ENCODE results near the gene AUH. TPM values are rescaled to one million over a fixed set of nuclear protein-coding genes. Genes with fewer than 3 reads are reported as not detected.

Gene AUH
- total RNA-seq, 2 experiments from 2014 or later: 30.4 to 30.8 TPM

GRCh38 chr9:91354881-91355280, 6.8 kb downstream of the AUH start:
- no peak for DNase-seq
- H3K36me3 Mint-ChIP-seq (ENCODE audit: low read depth): peaks cover 67% of the 10 kb centered on the region
- H3K27me3 Mint-ChIP-seq: no peaks in the 10 kb centered on the region
- H3K9me3 Mint-ChIP-seq (ENCODE audit: low read depth): no peaks in the 10 kb centered on the region
- peaks cover 59% of the 10 kb centered on the region for H3K4me1 Mint-ChIP-seq
- ATAC-seq: no peak
- intact Hi-C loops (cut with DNase I, micrococcal nuclease): loop anchor here in 1 of 2 experiments (5.0 kb wide), 1 partner anchor 357 kb away; no protein-coding TSS in a partner anchor
- ChIA-PET POLR2A (interaction anchor here (0.6 kb wide), 1 partner anchor 190 kb away, joined by 7 read pairs; no protein-coding TSS in a partner anchor), CTCF (no interaction called here)
- no peak overlapping the region for H3K27ac Mint-ChIP-seq
- H3K4me3 Mint-ChIP-seq: no peak overlapping the region

GRCh38 chr9:91349115-91349555, 12.6 kb downstream of the AUH start:
- POLR2A ChIA-PET: no interaction called here
- Mint-ChIP-seq H3K4me3 (peak overlapping the region; percentile 5), H3K36me3 (ENCODE audit: low read depth) (peaks cover 36% of the 10 kb centered on the region), H3K9me3 (ENCODE audit: low read depth) (no peaks in the 10 kb centered on the region), H3K27me3 (no peaks in the 10 kb centered on the region), H3K4me1 (peaks cover 42% of the 10 kb centered on the region), H3K27ac (peak overlapping the region; percentile 92)
- intact Hi-C loops (cut with DNase I, micrococcal nuclease): loop anchor here (1.0 to 5.0 kb wide), 8 partner anchors 10 to 248 kb away; no protein-coding TSS in a partner anchor
- CTCF ChIA-PET: interaction anchor here (1.2 kb wide), 1 partner anchor 157 kb away, joined by 3 read pairs; no protein-coding TSS in a partner anchor
- no peak for DNase-seq
- peak; percentile 67 for ATAC-seq

- Mint-ChIP-seq H3K36me3 (ENCODE audit: low read depth) (peaks cover 37% of the 10 kb centered on the region), H3K27ac (peak overlapping the region; percentile 37)
These were observed 13.4 kb downstream of the AUH start for GRCh38 chr9:91348191-91348807.

GRCh38 chr9:91347377-91347776, 14.3 kb downstream of the AUH start:
- no peak overlapping the region for H3K27ac Mint-ChIP-seq
- H3K27me3 Mint-ChIP-seq: no peaks in the 10 kb centered on the region
- no peak for ATAC-seq
- H3K36me3 Mint-ChIP-seq (ENCODE audit: low read depth): peaks cover 42% of the 10 kb centered on the region
- ChIA-PET CTCF (interaction anchor here (0.9 kb wide), 1 partner anchor 70 kb away, joined by 3 read pairs; no protein-coding TSS in a partner anchor), POLR2A (interaction anchor here (0.6 to 3.3 kb wide), 3 partner anchors 13 to 79 kb away, joined by 3 to 22 read pairs (median 7); partner anchors contain the start of gene AUH)
- no peaks in the 10 kb centered on the region for H3K9me3 Mint-ChIP-seq (ENCODE audit: low read depth)
- H3K4me1 Mint-ChIP-seq: peaks cover 49% of the 10 kb centered on the region
- no peak overlapping the region for H3K4me3 Mint-ChIP-seq
- intact Hi-C loops (cut with DNase I, micrococcal nuclease): loop anchor here in 1 of 2 experiments (5.0 kb wide), 3 partner anchors 140 to 200 kb away; no protein-coding TSS in a partner anchor
- DNase-seq: no peak

More at GRCh38 chr9:91348191-91348807, 13.4 kb downstream of the AUH start:
- POLR2A ChIA-PET: interaction anchor here (3.3 kb wide), 1 partner anchor 12 kb away, joined by 22 read pairs; the partner anchor contains the start of gene AUH
- CTCF ChIA-PET: interaction anchor here (1.2 kb wide), 1 partner anchor 156 kb away, joined by 3 read pairs; no protein-coding TSS in a partner anchor
- intact Hi-C loops (cut with DNase I, micrococcal nuclease): loop anchor here (2.0 to 5.0 kb wide), 5 partner anchors 141 to 247 kb away; no protein-coding TSS in a partner anchor
- Mint-ChIP-seq H3K4me3 (no peak overlapping the region), H3K9me3 (ENCODE audit: low read depth) (no peaks in the 10 kb centered on the region), H3K27me3 (no peaks in the 10 kb centered on the region), H3K4me1 (peaks cover 42% of the 10 kb centered on the region)
- DNase-seq: no peak
- no peak for ATAC-seq

- DNase-seq (no peak), ATAC-seq (peak; percentile 65)
- intact Hi-C loops (cut with DNase I, micrococcal nuclease): loop anchor here in 1 of 2 experiments (5.0 kb wide), 3 partner anchors 139 to 199 kb away; no protein-coding TSS in a partner anchor
- peaks cover 47% of the 10 kb centered on the region for H3K36me3 Mint-ChIP-seq (ENCODE audit: low read depth)
- no peak overlapping the region for H3K4me3 Mint-ChIP-seq
- POLR2A ChIA-PET: interaction anchor here (0.6 to 3.3 kb wide), 6 partner anchors 14 to 315 kb away, joined by 3 to 22 read pairs (median 4); partner anchors contain the start of gene AUH
- CTCF ChIA-PET: interaction anchor here (0.7 to 1.8 kb wide), 6 partner anchors 10 to 86 kb away, joined by 3 to 4 read pairs (median 3); no protein-coding TSS in a partner anchor
- H3K27ac Mint-ChIP-seq: peak overlapping the region; percentile 3
- no peaks in the 10 kb centered on the region for H3K9me3 Mint-ChIP-seq (ENCODE audit: low read depth)
- no peaks in the 10 kb centered on the region for H3K27me3 Mint-ChIP-seq
- peaks cover 56% of the 10 kb centered on the region for H3K4me1 Mint-ChIP-seq
These were observed 15.1 kb downstream of the AUH start for GRCh38 chr9:91346644-91347043.

GRCh38 chr9:91345978-91346377, 15.7 kb downstream of the AUH start:
- Mint-ChIP-seq H3K4me1 (peaks cover 59% of the 10 kb centered on the region), H3K36me3 (ENCODE audit: low read depth) (peaks cover 49% of the 10 kb centered on the region), H3K4me3 (no peak overlapping the region), H3K9me3 (ENCODE audit: low read depth) (no peaks in the 10 kb centered on the region), H3K27ac (no peak overlapping the region), H3K27me3 (no peaks in the 10 kb centered on the region)
- CTCF ChIA-PET: interaction anchor here (0.5 to 1.8 kb wide), 5 partner anchors 10 to 532 kb away, joined by 3 to 4 read pairs (median 3); no protein-coding TSS in a partner anchor
- POLR2A ChIA-PET: interaction anchor here (0.6 to 3.3 kb wide), 5 partner anchors 11 to 214 kb away, joined by 3 to 22 read pairs (median 4); partner anchors contain the start of gene AUH
- no peak for ATAC-seq
- DNase-seq: no peak
- intact Hi-C loops (cut with DNase I, micrococcal nuclease): loop anchor here in 1 of 2 experiments (5.0 kb wide), 3 partner anchors 139 to 199 kb away; no protein-coding TSS in a partner anchor

GRCh38 chr9:91342575-91342974, 19.1 kb downstream of the AUH start:
- POLR2A ChIA-PET: interaction anchor here (2.0 kb wide), 1 partner anchor 17 kb away, joined by 11 read pairs; no protein-coding TSS in a partner anchor
- intact Hi-C loops (cut with DNase I, micrococcal nuclease): loop anchor here in 1 of 2 experiments (5.0 kb wide), 1 partner anchor 35 kb away; no protein-coding TSS in a partner anchor

GRCh38 chr9:91341749-91342148, 20.0 kb downstream of the AUH start:
- no peaks in the 10 kb centered on the region for H3K27me3 Mint-ChIP-seq
- no peak for ATAC-seq
- peaks cover 38% of the 10 kb centered on the region for H3K4me1 Mint-ChIP-seq
- peak overlapping the region; percentile 55 for H3K27ac Mint-ChIP-seq
- H3K4me3 Mint-ChIP-seq: no peak overlapping the region
- H3K36me3 Mint-ChIP-seq (ENCODE audit: low read depth): peaks cover 65% of the 10 kb centered on the region
- no peak for DNase-seq
- no peaks in the 10 kb centered on the region for H3K9me3 Mint-ChIP-seq (ENCODE audit: low read depth)
- ChIA-PET CTCF (interaction anchor here (0.7 to 1.5 kb wide), 7 partner anchors 13 to 427 kb away, joined by 3 to 5 read pairs (median 3); no protein-coding TSS in a partner anchor), POLR2A (interaction anchor here (1.3 to 2.0 kb wide), 2 partner anchors 17 to 134 kb away, joined by 9 to 11 read pairs; no protein-coding TSS in a partner anchor)
- intact Hi-C loops (cut with DNase I, micrococcal nuclease): loop anchor here in 1 of 2 experiments (2.0 to 5.0 kb wide), 2 partner anchors 17 to 34 kb away; no protein-coding TSS in a partner anchor

More at GRCh38 chr9:91342575-91342974, 19.1 kb downstream of the AUH start:
- DNase-seq (no peak), ATAC-seq (no peak)
- CTCF ChIA-PET: no interaction called here
- Mint-ChIP-seq H3K36me3 (ENCODE audit: low read depth) (peaks cover 62% of the 10 kb centered on the region), H3K4me1 (peaks cover 47% of the 10 kb centered on the region), H3K27ac (no peak overlapping the region), H3K27me3 (no peaks in the 10 kb centered on the region), H3K4me3 (no peak overlapping the region), H3K9me3 (ENCODE audit: low read depth) (no peaks in the 10 kb centered on the region)

GRCh38 chr9:91341258-91341746, 20.4 kb downstream of the AUH start:
- Mint-ChIP-seq H3K9me3 (ENCODE audit: low read depth) (no peaks in the 10 kb centered on the region), H3K4me1 (peaks cover 34% of the 10 kb centered on the region), H3K27me3 (no peaks in the 10 kb centered on the region), H3K4me3 (no peak overlapping the region), H3K27ac (peak overlapping the region; percentile 55), H3K36me3 (ENCODE audit: low read depth) (peaks cover 64% of the 10 kb centered on the region)
- peak; percentile 71 for ATAC-seq
- ChIA-PET POLR2A (interaction anchor here (1.3 to 2.0 kb wide), 2 partner anchors 18 to 133 kb away, joined by 9 to 11 read pairs; no protein-coding TSS in a partner anchor), CTCF (interaction anchor here (0.7 to 1.5 kb wide), 8 partner anchors 12 to 426 kb away, joined by 3 to 5 read pairs (median 3); no protein-coding TSS in a partner anchor)
- intact Hi-C loops (cut with DNase I, micrococcal nuclease): loop anchor here in 1 of 2 experiments (2.0 to 5.0 kb wide), 2 partner anchors 17 to 34 kb away; no protein-coding TSS in a partner anchor
- DNase-seq: peak; percentile 22

- DNase-seq (no peak), ATAC-seq (peak; percentile 34)
- intact Hi-C loops (cut with DNase I, micrococcal nuclease): loop anchor here in 1 of 2 experiments (2.0 to 5.0 kb wide), 2 partner anchors 18 to 33 kb away; no protein-coding TSS in a partner anchor
- H3K4me1 Mint-ChIP-seq: peaks cover 33% of the 10 kb centered on the region
- ChIA-PET CTCF (interaction anchor here (0.8 to 1.5 kb wide), 6 partner anchors 12 to 425 kb away, joined by 3 to 5 read pairs (median 3); no protein-coding TSS in a partner anchor), POLR2A (interaction anchor here (2.0 kb wide), 1 partner anchor 19 kb away, joined by 11 read pairs; no protein-coding TSS in a partner anchor)
- peak overlapping the region; percentile 67 for H3K27ac Mint-ChIP-seq
- no peaks in the 10 kb centered on the region for H3K9me3 Mint-ChIP-seq (ENCODE audit: low read depth)
- H3K4me3 Mint-ChIP-seq: no peak overlapping the region
- no peaks in the 10 kb centered on the region for H3K27me3 Mint-ChIP-seq
- peaks cover 64% of the 10 kb centered on the region for H3K36me3 Mint-ChIP-seq (ENCODE audit: low read depth)
These were observed 21.2 kb downstream of the AUH start for GRCh38 chr9:91340395-91340967.
